Urinary bladder (tissue), 4 donors: ENCODE results near the gene AGTPBP1. TPM values are rescaled to one million over a fixed set of nuclear protein-coding genes. Genes with fewer than 3 reads are reported as not detected.

ENCODE experiments used
- DNase-seq: peaks from one replicate; pipeline ENCODE4 v3.0.0-alpha.2; 2015; ENCODE audit errors: extremely low spot score
- H3K27ac ChIP-seq: one replicate; pipeline ENCODE4 v1.5.1; 2013; ENCODE audit warnings: low read depth, mild to moderate bottlenecking, moderate library complexity
- H3K36me3 ChIP-seq: one replicate; pipeline ENCODE4 v1.6.1; 2013; ENCODE audit warnings: mild to moderate bottlenecking, moderate library complexity; ENCODE audit not compliant: insufficient read depth
- H3K4me1 ChIP-seq: one replicate; pipeline ENCODE4 v1.6.1; 2013; ENCODE audit warnings: mild to moderate bottlenecking, moderate library complexity; ENCODE audit not compliant: insufficient read depth
- H3K4me3 ChIP-seq: one replicate; pipeline ENCODE4 v1.5.1; 2013; ENCODE audit warnings: low read depth, low read length
- WGBS: extraction: QIAGEN DNeasy Blood & Tissue Kit; methylation state at CpG from one replicate; pipeline ENCODE4 v1.1.7; 2013; 5-methylcytosine and 5-hydroxymethylcytosine counted together
- polyA plus RNA-seq: library from polyadenylated mRNA; stranded (reverse); fragments of 200-250 nt; gene quantifications from one replicate; pipeline ENCODE4 v1.2.3, GENCODE V29; 2013
- total RNA-seq: library from RNA; depleted of rRNA; stranded (reverse); fragments of >200 nt; gene quantifications from one replicate; pipeline ENCODE4 v1.2.3, GENCODE V29; 2014
- donor health status: healthy with polysubstance abuse.
- donor health status: healthy.

AGTPBP1 gene
- total and polyA plus RNA-seq, 2 donors: 5.5 to 31.3 TPM

GRCh38 chr9:85514256-85514655 is 227.5 kb downstream of the AGTPBP1 start:
- no peaks in the 10 kb centered on the region for H3K4me1 ChIP-seq
- H3K36me3 ChIP-seq: no peaks in the 10 kb centered on the region
- H3K4me3 ChIP-seq: no peak overlapping the region
- no peak overlapping the region for H3K27ac ChIP-seq
- no peak for DNase-seq
- 78% methylated on average over 8 of the region's 8 CpGs for WGBS

GRCh38 chr9:85511746-85512145 is 230.0 kb downstream of the AGTPBP1 start:
- no peaks in the 10 kb centered on the region for H3K36me3 ChIP-seq
- H3K4me3 ChIP-seq: no peak overlapping the region
- H3K4me1 ChIP-seq: no peaks in the 10 kb centered on the region
- H3K27ac ChIP-seq: no peak overlapping the region
- no peak for DNase-seq

GRCh38 chr9:85510830-85511504 is 230.8 kb downstream of the AGTPBP1 start:
- Histone ChIP-seq H3K27ac (no peak overlapping the region), H3K36me3 (no peaks in the 10 kb centered on the region), H3K4me3 (no peak overlapping the region), H3K4me1 (no peaks in the 10 kb centered on the region)
- no peak for DNase-seq
- 60% methylated on average over 6 of the region's 6 CpGs for WGBS

- no peak for DNase-seq
- WGBS: 75% methylated on average over 4 of the region's 4 CpGs
- Histone ChIP-seq H3K4me1 (no peaks in the 10 kb centered on the region), H3K4me3 (no peak overlapping the region), H3K36me3 (no peaks in the 10 kb centered on the region), H3K27ac (no peak overlapping the region)
Measured at GRCh38 chr9:85508616-85509015, 233.1 kb downstream of the AGTPBP1 start.

GRCh38 chr9:85505612-85506011 is 236.1 kb downstream of the AGTPBP1 start:
- no peak for DNase-seq
- Histone ChIP-seq H3K27ac (no peak overlapping the region), H3K4me3 (no peak overlapping the region), H3K36me3 (no peaks in the 10 kb centered on the region), H3K4me1 (no peaks in the 10 kb centered on the region)
- WGBS: 82% methylated on average over 7 of the region's 7 CpGs

GRCh38 chr9:85502815-85503655 is 238.7 kb downstream of the AGTPBP1 start:
- no peak overlapping the region for H3K27ac ChIP-seq
- H3K4me1 ChIP-seq: no peaks in the 10 kb centered on the region
- no peak for DNase-seq
- H3K36me3 ChIP-seq: no peaks in the 10 kb centered on the region
- WGBS: 83% methylated on average over 4 of the region's 4 CpGs
- no peak overlapping the region for H3K4me3 ChIP-seq

- DNase-seq: no peak
- WGBS: 87% methylated on average over 1 of the region's 1 CpG
- Histone ChIP-seq H3K4me1 (no peaks in the 10 kb centered on the region), H3K36me3 (no peaks in the 10 kb centered on the region), H3K4me3 (no peak overlapping the region), H3K27ac (no peak overlapping the region)
Measured at GRCh38 chr9:85501882-85502281, 239.9 kb downstream of the AGTPBP1 start.

GRCh38 chr9:85501456-85501855 is 240.3 kb downstream of the AGTPBP1 start:
- H3K36me3 ChIP-seq: no peaks in the 10 kb centered on the region
- 40% methylated on average over 6 of the region's 6 CpGs for WGBS
- DNase-seq: no peak

More at GRCh38 chr9:85501456-85501855, 240.3 kb downstream of the AGTPBP1 start:
- no peak overlapping the region for H3K27ac ChIP-seq
- H3K4me3 ChIP-seq: no peak overlapping the region
- no peaks in the 10 kb centered on the region for H3K4me1 ChIP-seq

Other genes with a start within 250 kb of the AGTPBP1 start
- gene NAA35, start 199.2 kb upstream of the AGTPBP1 start, total RNA-seq: 43.8 TPM
- gene NAA35, start 199.2 kb upstream of the AGTPBP1 start, polyA plus RNA-seq: 11.2 TPM